Germinal center (tissue), 1 donor: ENCODE measurements around the gene TEKTIP1.

Source experiments
- DNase-seq: peaks from one replicate; pipeline ENCODE4 v3.0.0; 2012; ENCODE audit warnings: mixed read lengths, low spot score

Gene TEKTIP1

GRCh38 chr19:3537438-3538240, 1.3 kb upstream of the TEKTIP1 start:
- DNase-seq = no peak

GRCh38 chr19:3538258-3538929, 580 bp upstream of the TEKTIP1 start:
- no peak for DNase-seq

DNA sequence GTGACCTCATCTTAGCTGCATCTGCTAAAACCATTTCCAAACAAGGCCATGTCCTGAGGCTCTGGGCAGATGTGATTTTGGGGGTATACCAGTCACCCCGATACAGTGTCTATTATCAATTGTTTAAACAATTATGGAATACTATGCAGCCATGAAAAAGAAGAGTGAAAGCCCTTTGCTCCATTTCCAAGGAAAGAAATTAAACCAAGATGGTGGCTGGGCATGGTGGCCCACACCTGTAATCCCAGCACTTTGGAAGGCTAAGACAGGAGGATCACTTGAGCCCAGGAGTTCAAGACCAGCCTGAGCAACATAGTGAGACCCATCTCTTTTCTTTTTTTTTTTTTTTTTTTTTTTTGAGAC, 763 bp downstream of the TEKTIP1 start:
- DNase-seq = no peak

DNA sequence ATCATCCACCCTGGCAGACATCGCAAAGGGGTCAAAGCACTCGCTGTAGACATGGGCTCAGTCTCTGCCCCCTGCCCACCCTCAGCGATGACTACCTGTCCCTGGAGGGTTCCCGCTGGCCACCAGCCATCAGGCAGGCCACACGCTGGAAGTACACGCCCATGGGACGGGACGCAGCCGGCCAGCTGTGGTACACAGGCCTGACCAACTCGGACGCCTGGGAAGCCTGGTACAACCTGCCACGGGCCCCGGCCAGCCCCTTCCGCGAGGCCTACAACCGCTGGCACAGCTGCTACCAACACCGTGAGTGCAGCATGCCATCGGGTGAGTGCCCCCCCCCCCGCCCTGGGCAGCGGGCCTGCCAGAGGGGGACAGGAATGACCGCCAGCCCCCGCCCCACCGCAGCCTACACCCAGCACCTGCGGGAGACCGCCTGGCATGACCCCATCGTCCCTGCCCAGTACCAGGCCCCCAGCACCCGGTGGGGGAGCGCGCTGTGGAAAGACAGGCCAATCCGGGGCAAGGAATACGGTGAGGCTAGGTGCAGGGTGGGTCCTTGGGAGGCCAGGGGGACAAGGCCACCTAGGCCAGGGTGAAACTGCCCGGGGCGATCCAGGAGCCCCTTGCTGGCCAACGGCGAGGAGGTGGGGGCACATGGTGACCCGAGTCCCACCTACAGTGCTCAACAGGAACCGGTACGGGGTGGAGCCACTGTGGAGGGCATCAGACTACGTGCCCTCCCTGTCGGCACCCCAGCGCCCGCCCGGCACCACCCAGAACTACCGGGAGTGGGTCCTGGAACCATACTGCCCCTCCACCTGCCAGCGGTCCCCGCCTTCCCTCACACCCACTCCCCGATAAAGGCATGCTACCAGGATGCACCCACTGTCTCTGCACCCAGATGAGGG, 4.4 kb downstream of the TEKTIP1 start:
- DNase-seq = no peak

DNA sequence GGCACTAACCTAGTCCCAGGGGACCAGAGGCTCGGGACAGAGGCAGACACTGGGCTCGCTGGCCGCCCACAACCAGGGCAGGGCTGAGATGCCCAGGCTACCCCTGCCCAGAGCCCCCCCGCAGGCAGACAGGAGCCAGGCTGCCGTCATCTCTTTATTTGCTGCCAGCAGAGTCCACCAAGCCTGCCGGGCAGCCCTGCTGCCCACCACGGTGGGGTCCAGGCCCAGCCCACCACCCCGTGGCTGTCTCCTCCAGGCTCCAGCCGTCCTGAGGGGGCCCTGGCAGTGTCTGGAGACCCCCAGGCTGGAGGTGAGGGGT, 5.0 kb downstream of the TEKTIP1 start:
- DNase-seq = no peak

DNA sequence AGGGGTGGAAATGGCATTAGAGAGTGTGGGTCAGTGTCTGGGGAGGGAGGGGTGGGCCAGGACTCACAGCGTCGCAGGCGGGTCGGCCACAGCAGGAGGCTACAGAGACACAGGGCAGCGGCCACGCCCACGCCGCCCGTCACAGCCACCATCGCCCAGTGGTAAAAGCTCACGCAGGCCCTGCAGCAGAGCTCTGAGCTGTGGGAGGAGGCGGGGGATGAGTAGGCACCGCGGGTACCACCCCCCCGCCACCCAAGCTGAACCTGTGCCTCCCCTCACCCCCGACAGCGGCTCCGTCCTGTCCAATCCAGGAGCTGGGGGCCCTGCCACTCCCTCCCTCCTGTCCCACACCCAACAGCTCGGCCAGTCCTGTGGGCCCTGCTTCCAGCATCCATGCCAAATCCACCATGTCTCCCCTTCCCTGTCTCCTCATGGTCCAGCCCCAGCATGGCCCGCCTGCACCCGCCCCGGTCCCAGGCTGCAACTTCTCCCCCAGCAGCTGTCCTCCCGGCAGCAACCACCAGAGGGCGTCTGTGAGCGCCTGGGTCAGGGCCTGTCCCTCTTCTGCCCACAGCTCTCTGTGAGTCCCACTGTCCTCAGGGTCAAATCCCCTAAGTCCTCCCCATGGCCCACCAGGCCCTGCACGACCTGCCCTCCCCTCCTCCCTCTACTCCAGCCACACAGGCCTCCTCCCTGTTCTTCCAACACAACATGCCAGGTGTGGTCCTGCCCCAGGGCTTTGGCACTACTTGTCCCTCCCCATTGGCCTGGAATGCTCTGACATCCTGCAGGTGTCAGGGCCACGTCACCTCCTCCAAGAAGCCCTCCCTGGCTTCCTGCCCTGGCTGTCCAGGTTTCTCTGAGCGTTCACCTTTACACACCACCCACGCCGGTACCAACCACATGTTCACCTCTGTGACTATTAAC, 6.0 kb downstream of the TEKTIP1 start:
- peak; percentile 78 for DNase-seq

- DNase-seq = no peak
These were observed 6.7 kb downstream of the TEKTIP1 start for GRCh38 chr19:3545669-3546034.

DNA sequence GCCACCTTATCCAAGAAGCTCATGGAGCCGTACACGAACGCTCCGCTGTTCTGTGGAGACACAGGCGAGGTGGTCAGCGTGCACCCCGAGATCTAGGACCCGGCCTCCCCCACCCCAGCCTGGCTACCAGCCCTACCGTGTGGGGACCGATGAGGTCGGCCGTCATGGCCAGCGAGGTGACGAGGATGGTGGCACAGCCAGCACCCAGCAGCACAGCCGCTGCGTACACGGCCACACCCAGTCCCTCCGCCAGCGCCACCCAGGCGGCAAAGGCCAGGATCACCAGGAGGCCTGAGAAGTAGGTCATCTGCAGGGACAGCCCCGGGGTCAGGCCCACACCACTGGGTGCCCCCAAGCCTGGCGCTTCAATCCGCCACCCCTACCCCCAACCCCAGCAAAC, 7.1 kb downstream of the TEKTIP1 start:
- no peak for DNase-seq

DNA sequence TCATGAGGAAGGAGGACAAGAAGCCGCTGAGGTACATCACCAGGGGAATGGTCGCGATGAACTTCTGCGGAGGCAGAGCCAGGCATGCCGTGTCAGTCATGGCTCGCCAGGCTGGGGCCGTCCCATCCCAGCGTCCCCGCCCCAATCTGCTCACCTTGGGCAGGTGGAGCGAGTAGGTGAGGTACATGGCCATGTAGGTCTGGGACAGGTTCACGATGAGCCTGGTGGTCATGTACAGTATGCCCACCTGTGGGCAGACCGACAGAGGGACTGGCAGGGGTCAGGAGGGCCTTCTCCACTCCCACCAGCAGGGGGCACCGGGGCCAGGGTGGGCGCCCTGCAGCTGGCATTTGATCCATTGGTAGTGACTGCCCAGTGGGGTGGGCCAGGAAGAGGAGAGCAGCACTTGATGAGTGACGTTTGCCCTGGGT, 8.3 kb downstream of the TEKTIP1 start:
- peak; percentile 49 for DNase-seq

GRCh38 chr19:3547767-3548282, 8.9 kb downstream of the TEKTIP1 start:
- no peak for DNase-seq

GRCh38 chr19:3548606-3549005, 9.6 kb downstream of the TEKTIP1 start:
- DNase-seq = no peak

GRCh38 chr19:3549816-3550215, 10.8 kb downstream of the TEKTIP1 start:
- no peak for DNase-seq

DNA sequence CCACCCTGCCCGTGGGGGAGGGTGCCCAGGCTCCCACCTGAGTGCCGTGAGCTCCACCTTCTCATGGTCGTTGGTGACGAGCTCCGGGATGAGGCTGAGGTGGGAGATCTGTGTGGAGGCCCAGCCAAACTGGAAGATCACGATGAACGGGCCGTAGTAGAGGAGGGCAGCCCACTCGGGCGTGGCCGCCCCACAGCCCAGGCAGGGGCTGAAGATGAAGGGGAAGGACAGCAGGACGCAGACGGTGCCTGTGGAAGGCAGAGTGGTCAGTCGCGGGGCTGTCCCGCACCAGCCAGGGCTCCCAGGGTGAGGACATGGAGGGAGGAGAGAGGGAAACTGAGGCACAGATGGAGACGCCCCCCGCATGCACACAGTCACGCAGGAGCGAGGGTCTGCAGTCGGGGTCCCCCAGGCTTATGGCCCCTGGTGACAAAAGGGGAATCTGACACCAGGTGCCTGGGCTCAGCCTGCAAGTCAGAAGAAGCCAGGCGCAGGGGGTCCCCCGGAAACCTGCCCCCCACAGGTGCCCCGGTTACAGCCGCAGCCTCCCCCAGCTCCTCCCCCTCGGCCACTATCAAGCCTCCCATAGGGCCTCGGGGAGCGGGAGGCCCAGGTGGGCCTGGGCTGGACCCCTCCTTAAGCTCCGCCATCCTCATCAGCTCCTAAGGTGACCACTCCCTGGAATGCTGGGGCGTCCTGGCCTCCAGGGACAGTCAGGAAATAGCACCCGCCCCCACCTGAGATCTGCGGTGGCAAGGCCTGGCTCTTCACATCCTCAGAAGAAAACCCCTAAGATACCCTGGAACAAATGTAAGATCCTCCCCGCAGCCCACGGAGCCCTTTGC, 12.2 kb downstream of the TEKTIP1 start:
- DNase-seq = no peak

- no peak for DNase-seq
These were observed 12.8 kb downstream of the TEKTIP1 start for GRCh38 chr19:3551792-3552095.

- DNase-seq = no peak
These were observed 15.5 kb downstream of the TEKTIP1 start for GRCh38 chr19:3554254-3555083.

GRCh38 chr19:3555653-3556422, 16.9 kb downstream of the TEKTIP1 start:
- no peak for DNase-seq

DNA sequence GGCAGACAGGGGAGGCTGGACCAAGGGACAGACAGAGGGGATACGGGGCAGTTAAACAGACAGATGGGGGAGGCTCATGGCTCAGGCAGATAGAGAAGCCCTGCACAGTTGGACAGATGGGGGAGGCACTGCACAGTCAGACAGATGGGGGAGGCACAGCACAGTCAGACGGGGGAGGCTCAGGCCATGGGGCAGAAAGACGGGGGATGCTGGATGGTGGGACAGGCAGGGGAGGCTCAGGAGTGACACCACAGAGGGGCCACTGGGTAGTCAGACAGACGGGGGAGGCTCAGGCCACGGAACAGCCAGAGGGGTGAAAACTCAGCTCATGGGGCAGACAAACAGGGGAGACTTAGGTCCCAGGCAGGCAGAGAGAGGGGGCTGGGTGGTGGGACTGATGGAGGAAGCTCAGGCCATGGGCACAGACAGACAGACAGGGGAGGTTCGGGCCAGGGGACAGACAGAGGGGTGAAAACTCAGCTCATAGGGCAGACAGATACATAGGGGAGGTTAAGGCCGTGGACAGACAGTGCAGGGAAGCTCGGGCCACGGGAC, 17.5 kb downstream of the TEKTIP1 start:
- DNase-seq = no peak

- peak; percentile 70 for DNase-seq
These were observed 18.0 kb downstream of the TEKTIP1 start for GRCh38 chr19:3556978-3557460.
